GM12878 (cell line): Measurements from ENCODE around the gene NECTIN1. TPM values are rescaled to one million over a fixed set of nuclear protein-coding genes. Genes with fewer than 3 reads are reported as not detected.

Experiments
- ATAC-seq: fragments of 200-7000 bp; cut with Tn5 transposase; 3 replicates; pipeline ENCODE4 v1.9.1; 2020; ENCODE audit warnings: mild to moderate bottlenecking, moderate library complexity
- BruUV-seq: library from RNA; stranded (reverse); fragments of 400-500 nt; replicated peaks from 2 replicates; lab custom pipeline; 2021; lab: Mats Ljungman, UMichigan
- CTCF ChIA-PET: fragments of 300-600 bp; sonication (Branson Sonifier 250); formaldehyde crosslinking; extraction: SDS; loops from one replicate; lab custom pipeline; 2021; ENCODE audit warnings: inconsistent platforms; lab: Yijun Ruan, JAX
- POLR2A ChIA-PET: fragments of 350-600 bp; formaldehyde crosslinking; extraction: SDS; loops from one replicate; lab custom pipeline; 2021; ENCODE audit warnings: inconsistent platforms; lab: Charles Lee
- RAD21 ChIA-PET: fragments of 300-600 bp; sonication (Branson Sonifier 250); formaldehyde crosslinking; loops from one replicate; lab custom pipeline; 2023; ENCODE audit warnings: antibody characterized with exemption; ENCODE audit not compliant: unreplicated experiment; lab: Charles Lee
- SMC1A ChIA-PET: fragments of 300-600 bp; sonication (Branson Sonifier 250); formaldehyde crosslinking; loops from one replicate; lab custom pipeline; 2023; ENCODE audit not compliant: unreplicated experiment, uncharacterized antibody; lab: Charles Lee
- DNase-seq: peaks from one replicate; pipeline ENCODE4 v3.0.0-alpha.2; 2011; ENCODE audit warnings: low read depth, low spot score
- FAIRE-seq: peaks from 3 replicates; lab custom pipeline; 2011; peaks lifted over from hg19 to GRCh38; lab: Jason Lieb, UNC
- H2AFZ ChIP-seq: 2 replicates; pipeline ENCODE4 v1.6.0; 2011; ENCODE audit warnings: low read depth, low read length, control low read depth; ENCODE audit not compliant: control insufficient read depth
- H3K27ac ChIP-seq: 2 replicates; pipeline ENCODE4 v1.5.1; 2011; ENCODE audit warnings: control low read depth; ENCODE audit not compliant: control insufficient read depth, insufficient read depth
- H3K27me3 ChIP-seq, 2 experiments: replicated peaks in 1 of 2; 2 replicates each; pipeline versions ENCODE4 v1.6.0 to v1.6.1; 2011; ENCODE audit warnings: low read length in 1 of 2; ENCODE audit not compliant: control insufficient read depth in 2 of 2, insufficient read depth in 2 of 2
- H3K36me3 ChIP-seq, 2 experiments: 2 replicates each; pipeline ENCODE4 v1.5.1; 2011; ENCODE audit warnings: low read length in 1 of 2; ENCODE audit not compliant: control insufficient read depth in 2 of 2, insufficient read depth in 2 of 2
- H3K4me1 ChIP-seq: 2 replicates; pipeline ENCODE4 v1.6.1; 2011; ENCODE audit warnings: mild to moderate bottlenecking, low read length, moderate library complexity, mixed read lengths; ENCODE audit not compliant: control insufficient read depth, insufficient read depth
- H3K4me2 ChIP-seq: 2 replicates; pipeline ENCODE4 v1.6.0; 2011; ENCODE audit warnings: control low read depth; ENCODE audit not compliant: control insufficient read depth, insufficient read depth
- H3K4me3 ChIP-seq: fragments of 200-600 bp; sonication (generic); 2 replicates; pipeline ENCODE4 v1.5.1; 2016
- H3K79me2 ChIP-seq: 2 replicates; pipeline ENCODE4 v1.6.0; 2011; ENCODE audit warnings: low read length; ENCODE audit not compliant: control insufficient read depth, insufficient read depth
- H3K9ac ChIP-seq: 2 replicates; pipeline ENCODE4 v1.8.0; 2011; ENCODE audit warnings: low read length, control low read depth, mixed read lengths; ENCODE audit not compliant: control insufficient read depth, insufficient read depth
- H3K9me3 ChIP-seq: replicated peaks from 3 replicates; pipeline ENCODE4 v1.5.1; 2011; ENCODE audit warnings: mild to moderate bottlenecking, low read length; ENCODE audit not compliant: control insufficient read depth, insufficient read depth
- H4K20me1 ChIP-seq: 2 replicates; pipeline ENCODE4 v1.6.0; 2011; ENCODE audit not compliant: control insufficient read depth, insufficient read depth
- ASH2L ChIP-seq: fragments of 300-600, 200-600 bp; sonication (generic); IDR thresholded peaks from 2 replicates; pipeline ENCODE4 v1.6.1; 2017; ENCODE audit warnings: low read depth, mild to moderate bottlenecking, borderline replicate concordance
- BMI1 ChIP-seq: fragments of 450-650 bp; IDR thresholded peaks from 2 replicates; pipeline ENCODE4 v1.6.1; 2016; ENCODE audit warnings: mild to moderate bottlenecking, moderate library complexity, borderline replicate concordance
- CBFB ChIP-seq: IDR thresholded peaks from 2 replicates; pipeline ENCODE4 v1.6.1; 2016; ENCODE audit warnings: antibody characterized with exemption, low read depth
- GATAD2B ChIP-seq: fragments of 450-650 bp; conservative IDR thresholded peaks from 2 replicates; pipeline ENCODE4 v1.6.1; 2017; ENCODE audit warnings: low read depth, mild to moderate bottlenecking, moderate library complexity
- IKZF2 ChIP-seq, 2 experiments: fragments of 450-650 bp; IDR thresholded peaks; 2 replicates each; pipeline ENCODE4 v1.6.1; 2017; ENCODE audit warnings: mild to moderate bottlenecking in 2 of 2, moderate library complexity in 2 of 2
- MEF2B ChIP-seq: fragments of 450-650 bp; IDR thresholded peaks from 2 replicates; pipeline ENCODE4 v1.6.1; 2018; ENCODE audit warnings: mild to moderate bottlenecking, moderate library complexity; ENCODE audit not compliant: partially characterized antibody, poor library complexity, severe bottlenecking
- POLR2AphosphoS2 ChIP-seq: IDR thresholded peaks from 2 replicates; pipeline ENCODE4 v1.6.1; 2011; ENCODE audit warnings: low read depth, mild to moderate bottlenecking, low read length, improper control_type of control experiment, moderate library complexity
- SMAD1 ChIP-seq: fragments of 450-650 bp; IDR thresholded peaks from 2 replicates; pipeline ENCODE4 v1.6.1; 2018; ENCODE audit warnings: mild to moderate bottlenecking, low read depth; ENCODE audit not compliant: partially characterized antibody
- WRNIP1 ChIP-seq: IDR thresholded peaks from 2 replicates; pipeline ENCODE4 v1.6.1; 2011; ENCODE audit warnings: low read depth, low read length, improper control_type of control experiment, borderline replicate concordance
- WGBS: methylation state at CpG from one replicate; pipeline ENCODE4 v1.1.6; 2016; ENCODE audit warnings: low lambda C conversion rate; ENCODE audit not compliant: insufficient replicate concordance, insufficient coverage; ENCODE audit errors: missing lambda C conversion rate; 5-methylcytosine and 5-hydroxymethylcytosine counted together
- in situ Hi-C: fragments of 300-500 bp; cut with MboI; formaldehyde crosslinking; loops from 9 replicates; pipeline ENCODE4 v1.14.3; 2018; ENCODE audit warnings: mixed read lengths
- intact Hi-C: fragments of 100-400 bp; cut with micrococcal nuclease; formaldehyde crosslinking; loops from one replicate; pipeline ENCODE4 v1.14.2; 2022; ENCODE audit not compliant: unreplicated experiment
- polyA plus RNA-seq, 11 experiments: library from polyadenylated mRNA; depleted of rRNA in 4 of 11; unstranded in 6 of 11; stranded (reverse) in 5 of 11; fragments of >200 nt; fragmentation: Nextera tagmentation in 4 of 11; fragmentation: Illumina TruSeq in 1 of 11; extraction: Ambion mirVana in 4 of 11; extraction: Trizol in 1 of 11; gene quantifications; 1 replicate in 1 of 11; 2 replicates in 10 of 11; pipeline versions ENCODE4 v1.2.1 to v1.2.3, GENCODE V29; 2011 to 2016; ENCODE audit warnings: inconsistent platforms in 2 of 11, missing spikeins in 2 of 11, low read depth in 1 of 11
- total RNA-seq, 4 experiments: library from RNA; depleted of rRNA in 3 of 4; stranded (reverse); fragments of >200 nt in 3 of 4; fragmentation: Illumina TruSeq in 1 of 4; extraction: Trizol in 1 of 4; gene quantifications; 2 replicates each; pipeline versions ENCODE4 v1.2.1 to v1.2.3, GENCODE V29; 2013 to 2021
- TF ChIP-seq, protein P1 (sequence below): fragments of 450-650 bp; conservative IDR thresholded peaks from 2 replicates; pipeline ENCODE4 v1.6.1; 2017; ENCODE audit warnings: mild to moderate bottlenecking, moderate library complexity
- TF ChIP-seq, protein P2 (sequence below): IDR thresholded peaks from 2 replicates; pipeline ENCODE4 v1.6.1; 2011; ENCODE audit warnings: borderline replicate concordance, low read depth, mild to moderate bottlenecking, moderate library complexity, mixed read lengths, low read length; ENCODE audit not compliant: insufficient read depth; ENCODE audit errors: extremely low read length

NECTIN1 gene
- total and polyA plus RNA-seq, 10 of the 15 experiments (the other 5 are each of a cell fraction or from before 2014, with no cell fraction given): 0.97 to 9.2 (median 2.3) TPM

GRCh38 chr11:119635041-119635740 lies 93.8 kb downstream of the NECTIN1 start:
- Histone ChIP-seq H3K4me2 (no peak overlapping the region), H3K79me2 (no peaks in the 10 kb centered on the region), H3K4me1 (no peaks in the 10 kb centered on the region), H3K9ac (no peak overlapping the region), H3K4me3 (no peak overlapping the region), H3K27ac (no peak overlapping the region), H3K27me3 (no peaks in the 10 kb centered on the region; a peak in 1 of 4 replicates), H3K36me3 (no peaks in the 10 kb centered on the region), H4K20me1 (no peaks in the 10 kb centered on the region), H3K9me3 (no peaks in the 10 kb centered on the region), H2AFZ (no peak overlapping the region)
- no TSS peak for BruUV-seq
- ATAC-seq: no peak
- TF ChIP-seq, protein P1, sequence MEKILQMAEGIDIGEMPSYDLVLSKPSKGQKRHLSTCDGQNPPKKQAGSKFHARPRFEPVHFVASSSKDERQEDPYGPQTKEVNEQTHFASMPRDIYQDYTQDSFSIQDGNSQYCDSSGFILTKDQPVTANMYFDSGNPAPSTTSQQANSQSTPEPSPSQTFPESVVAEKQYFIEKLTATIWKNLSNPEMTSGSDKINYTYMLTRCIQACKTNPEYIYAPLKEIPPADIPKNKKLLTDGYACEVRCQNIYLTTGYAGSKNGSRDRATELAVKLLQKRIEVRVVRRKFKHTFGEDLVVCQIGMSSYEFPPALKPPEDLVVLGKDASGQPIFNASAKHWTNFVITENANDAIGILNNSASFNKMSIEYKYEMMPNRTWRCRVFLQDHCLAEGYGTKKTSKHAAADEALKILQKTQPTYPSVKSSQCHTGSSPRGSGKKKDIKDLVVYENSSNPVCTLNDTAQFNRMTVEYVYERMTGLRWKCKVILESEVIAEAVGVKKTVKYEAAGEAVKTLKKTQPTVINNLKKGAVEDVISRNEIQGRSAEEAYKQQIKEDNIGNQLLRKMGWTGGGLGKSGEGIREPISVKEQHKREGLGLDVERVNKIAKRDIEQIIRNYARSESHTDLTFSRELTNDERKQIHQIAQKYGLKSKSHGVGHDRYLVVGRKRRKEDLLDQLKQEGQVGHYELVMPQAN: no peak
- TF ChIP-seq IKZF2 (IDR thresholded peaks at IDR 0.05): no peak
- no peak for TF ChIP-seq POLR2AphosphoS2
- TF ChIP-seq WRNIP1: no peak
- CTCF ChIA-PET: interaction anchor here (1.1 kb wide), 1 partner anchor 11 kb away, joined by 3 read pairs; no protein-coding TSS in a partner anchor
- intact Hi-C loops: no loop called here
- RAD21 ChIA-PET: no interaction called here
- POLR2A ChIA-PET: no interaction called here
- SMC1A ChIA-PET: no interaction called here
- no peak for FAIRE-seq
- 36% methylated on average over 20 of the region's 21 CpGs for WGBS
- DNase-seq: no peak
- in situ Hi-C loops: no loop called here

- no peak for DNase-seq
- Histone ChIP-seq H3K4me2 (no peak overlapping the region), H3K27ac (no peak overlapping the region), H3K27me3 (no peaks in the 10 kb centered on the region; a peak in 1 of 4 replicates), H3K79me2 (no peaks in the 10 kb centered on the region), H3K4me3 (no peak overlapping the region), H4K20me1 (no peaks in the 10 kb centered on the region), H3K9ac (no peak overlapping the region), H3K9me3 (no peaks in the 10 kb centered on the region), H2AFZ (no peak overlapping the region), H3K36me3 (no peaks in the 10 kb centered on the region), H3K4me1 (no peaks in the 10 kb centered on the region)
- SMC1A ChIA-PET: no interaction called here
- POLR2A ChIA-PET: no interaction called here
- intact Hi-C loops: no loop called here
- no peak for FAIRE-seq
- no peak for ATAC-seq
- RAD21 ChIA-PET: no interaction called here
- WGBS: 45% methylated on average over 15 of the region's 15 CpGs
- BruUV-seq: no TSS peak
- in situ Hi-C loops: no loop called here
- CTCF ChIA-PET: no interaction called here
- TF ChIP-seq BMI1 (no peak), MEF2B (no peak), SMAD1 (no peak), ASH2L (no peak), CBFB (no peak), GATAD2B (no peak)
- TF ChIP-seq, protein P2, sequence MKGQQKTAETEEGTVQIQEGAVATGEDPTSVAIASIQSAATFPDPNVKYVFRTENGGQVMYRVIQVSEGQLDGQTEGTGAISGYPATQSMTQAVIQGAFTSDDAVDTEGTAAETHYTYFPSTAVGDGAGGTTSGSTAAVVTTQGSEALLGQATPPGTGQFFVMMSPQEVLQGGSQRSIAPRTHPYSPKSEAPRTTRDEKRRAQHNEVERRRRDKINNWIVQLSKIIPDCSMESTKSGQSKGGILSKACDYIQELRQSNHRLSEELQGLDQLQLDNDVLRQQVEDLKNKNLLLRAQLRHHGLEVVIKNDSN: no peak
Observed at GRCh38 chr11:119634301-119634700, 94.7 kb downstream of the NECTIN1 start.
